Activated naive CD4-positive, alpha-beta T cell treated with anti-CD3 and anti-CD28 coated beads, Interleukin-2, amount 50 U/mL, for 72 hours (primary cell): ENCODE measurements around the gene OR2M5. TPM values are rescaled to one million over a fixed set of nuclear protein-coding genes. Genes with fewer than 3 reads are reported as not detected.

Experiments
- ATAC-seq, 2 donors: fragments of 150-1000 bp; cut with Tn5 transposase; 2 replicates each; pipeline ENCODE4 v1.10.0; 2021; ENCODE audit warnings: mild to moderate bottlenecking in 2 of 2, moderate library complexity in 2 of 2
- DNase-seq, 2 donors: peaks; one replicate each; pipeline ENCODE4 v3.0.0; 2021 to 2022; ENCODE audit warnings: low spot score in 2 of 2
- H3K27ac Mint-ChIP-seq, 2 donors: one replicate each; pipeline ENCODE4 v1.8.0; 2022; ENCODE audit warnings: mild to moderate bottlenecking in 2 of 2, mixed read lengths in 2 of 2
- H3K36me3 Mint-ChIP-seq, 2 donors: one replicate each; pipeline ENCODE4 v1.8.0; 2022; ENCODE audit warnings: mixed read lengths in 2 of 2
- H3K9me3 Mint-ChIP-seq, 2 donors: one replicate each; pipeline ENCODE4 v1.8.0; 2022; ENCODE audit warnings: mixed read lengths in 2 of 2
- total RNA-seq, 2 donors: library from RNA; stranded (reverse); gene quantifications; one replicate each; pipeline ENCODE4 v1.2.3, GENCODE V29; 2022

OR2M5 gene
- total RNA-seq, 2 donors from 2014 or later: not detected

GRCh38 chr1:248189026-248189425, 44.1 kb downstream of the OR2M5 start:
- peaks cover 5 to 8% of the 10 kb centered on the region in 2 donors for H3K9me3 Mint-ChIP-seq
- no peak overlapping the region for H3K27ac Mint-ChIP-seq
- DNase-seq: no peak
- ATAC-seq: no peak
- H3K36me3 Mint-ChIP-seq: peaks cover 0 to 6% of the 10 kb centered on the region in 2 donors

GRCh38 chr1:248194117-248194516, 49.2 kb downstream of the OR2M5 start:
- DNase-seq (no peak), ATAC-seq (no peak)
- peaks cover 0 to 7% of the 10 kb centered on the region in 2 donors for H3K36me3 Mint-ChIP-seq

More at GRCh38 chr1:248194117-248194516, 49.2 kb downstream of the OR2M5 start:
- no peak overlapping the region for H3K27ac Mint-ChIP-seq
- H3K9me3 Mint-ChIP-seq: peaks cover 8 to 11% of the 10 kb centered on the region in 2 donors

Other genes starting within 250 kb of the OR2M5 start
- not detected for gene OR2W3, start 249.6 kb upstream of the OR2M5 start, total RNA-seq
- gene OR2T8, start 224.9 kb upstream of the OR2M5 start, total RNA-seq: not detected
- gene OR2AJ1, start 220.3 kb upstream of the OR2M5 start, total RNA-seq: not detected
- gene OR2L8, start 196.3 kb upstream of the OR2M5 start, total RNA-seq: under 1 TPM in 1 of 2 donors, not detected in 1; 0.45 TPM
- gene OR2AK2, start 179.9 kb upstream of the OR2M5 start, total RNA-seq: under 1 TPM in 1 of 2 donors, not detected in 1; 0.25 TPM
- under 1 TPM in 1 of 2 donors, not detected in 1; 0.16 TPM for gene OR2L5, start 131.5 kb upstream of the OR2M5 start, total RNA-seq
- under 1 TPM; 0.14 to 0.23 TPM for gene OR2L2, start 115.1 kb upstream of the OR2M5 start, total RNA-seq
- not detected for gene OR2L3, start 98.3 kb upstream of the OR2M5 start, total RNA-seq
- gene OR2L13, start 50.0 kb upstream of the OR2M5 start, total RNA-seq: not detected
- gene OR2M2, start 29.7 kb downstream of the OR2M5 start, total RNA-seq: not detected
- not detected for gene OR2M3, start 52.1 kb downstream of the OR2M5 start, total RNA-seq
- gene OR2M4, start 86.3 kb downstream of the OR2M5 start, total RNA-seq: not detected
- gene OR2T33, start 132.8 kb downstream of the OR2M5 start, total RNA-seq: not detected
- not detected for gene OR2T12, start 158.3 kb downstream of the OR2M5 start, total RNA-seq
- gene OR2M7, start 179.4 kb downstream of the OR2M5 start, total RNA-seq: not detected
- not detected for gene OR14C36, start 203.6 kb downstream of the OR2M5 start, total RNA-seq
- gene OR2T4, start 216.5 kb downstream of the OR2M5 start, total RNA-seq: not detected
- not detected for gene OR2T6, start 230.6 kb downstream of the OR2M5 start, total RNA-seq